Lung (tissue), 12 donors: ENCODE results near the gene HERPUD1. TPM values are rescaled to one million over a fixed set of nuclear protein-coding genes. Genes with fewer than 3 reads are reported as not detected.
"Not testable (repeated sequence)": the region's sequence is repeated elsewhere in the genome, so short reads cannot be mapped to it uniquely, and the experiment has no call there.

Experiments used
- ATAC-seq: fragments of 200-7000 bp; cut with Tn5 transposase; one replicate; pipeline ENCODE4 v1.9.1; 2020; ENCODE audit warnings: moderate number of reproducible peaks; ENCODE audit not compliant: insufficient read depth, low FRiP score
- DNase-seq, 3 donors: peaks; one replicate each; pipeline ENCODE4 v3.0.0-alpha.2; 2013 to 2017
- H3K27ac ChIP-seq, 2 donors: one replicate each; pipeline ENCODE4 v1.5.1; 2013; ENCODE audit warnings: mild to moderate bottlenecking in 2 of 2, moderate library complexity in 2 of 2, control low read depth in 1 of 2, inconsistent platforms in 1 of 2, low read depth in 1 of 2, low read length in 1 of 2
- H3K27me3 ChIP-seq, 3 donors: one replicate each; pipeline ENCODE4 v1.5.1; 2013; ENCODE audit warnings: low read length in 2 of 3; ENCODE audit not compliant: control insufficient read depth in 3 of 3, insufficient read depth in 3 of 3
- H3K36me3 ChIP-seq, 4 donors: one replicate each; pipeline ENCODE4 v1.5.1; 2013; ENCODE audit warnings: low read length in 4 of 4, mild to moderate bottlenecking in 1 of 4, moderate library complexity in 1 of 4; ENCODE audit not compliant: control insufficient read depth in 4 of 4, insufficient read depth in 4 of 4
- H3K4me1 ChIP-seq, 5 donors: one replicate each; pipeline ENCODE4 v1.5.1; 2013; ENCODE audit warnings: low read length in 5 of 5, mild to moderate bottlenecking in 2 of 5, moderate library complexity in 1 of 5; ENCODE audit not compliant: control insufficient read depth in 5 of 5, insufficient read depth in 5 of 5
- H3K4me3 ChIP-seq: one replicate; pipeline ENCODE4 v1.5.1; 2013; ENCODE audit warnings: mild to moderate bottlenecking, control low read depth, moderate library complexity
- H3K9ac ChIP-seq, 2 donors: one replicate each; pipeline ENCODE4 v1.5.1; 2013; ENCODE audit warnings: low read length in 2 of 2, control low read depth in 1 of 2; ENCODE audit not compliant: insufficient read depth in 1 of 2
- H3K9me3 ChIP-seq, 4 donors: one replicate each; pipeline ENCODE4 v1.5.1; 2013; ENCODE audit warnings: low read length in 3 of 4, mild to moderate bottlenecking in 1 of 4, moderate library complexity in 1 of 4; ENCODE audit not compliant: control insufficient read depth in 4 of 4, insufficient read depth in 3 of 4
- WGBS, 2 donors: extraction: QIAGEN DNeasy Blood & Tissue Kit; methylation state at CpG; one replicate each; pipeline ENCODE4 v1.1.7; 2013; 5-methylcytosine and 5-hydroxymethylcytosine counted together
- polyA plus RNA-seq, 2 donors: library from polyadenylated mRNA; stranded (reverse); fragments of 200-250 nt; gene quantifications; one replicate each; pipeline ENCODE4 v1.2.1, GENCODE V29; 2013
- total RNA-seq, 2 donors: library from RNA; depleted of rRNA in 1 of 2; stranded (reverse); fragments of >200 nt in 1 of 2; gene quantifications; one replicate each; pipeline ENCODE4 v1.2.1, GENCODE V29; 2014 to 2021
- TF ChIP-seq, protein P1 (sequence below): IDR thresholded peaks from 2 replicates; pipeline ENCODE4 v1.5.1; 2012; ENCODE audit warnings: mild to moderate bottlenecking; ENCODE audit errors: control extremely low read depth, extremely low read depth
- donor health status: control.
- donor health status: control.
- donor health status: Bipolar disorder and iron deficiency.
- donor health status: healthy.
- donor health status: DM: yes; HTN: yes; CAD: no.

Gene HERPUD1
- total and polyA plus RNA-seq, 4 donors, result 70.5 to 219 (median 144) TPM

DNA sequence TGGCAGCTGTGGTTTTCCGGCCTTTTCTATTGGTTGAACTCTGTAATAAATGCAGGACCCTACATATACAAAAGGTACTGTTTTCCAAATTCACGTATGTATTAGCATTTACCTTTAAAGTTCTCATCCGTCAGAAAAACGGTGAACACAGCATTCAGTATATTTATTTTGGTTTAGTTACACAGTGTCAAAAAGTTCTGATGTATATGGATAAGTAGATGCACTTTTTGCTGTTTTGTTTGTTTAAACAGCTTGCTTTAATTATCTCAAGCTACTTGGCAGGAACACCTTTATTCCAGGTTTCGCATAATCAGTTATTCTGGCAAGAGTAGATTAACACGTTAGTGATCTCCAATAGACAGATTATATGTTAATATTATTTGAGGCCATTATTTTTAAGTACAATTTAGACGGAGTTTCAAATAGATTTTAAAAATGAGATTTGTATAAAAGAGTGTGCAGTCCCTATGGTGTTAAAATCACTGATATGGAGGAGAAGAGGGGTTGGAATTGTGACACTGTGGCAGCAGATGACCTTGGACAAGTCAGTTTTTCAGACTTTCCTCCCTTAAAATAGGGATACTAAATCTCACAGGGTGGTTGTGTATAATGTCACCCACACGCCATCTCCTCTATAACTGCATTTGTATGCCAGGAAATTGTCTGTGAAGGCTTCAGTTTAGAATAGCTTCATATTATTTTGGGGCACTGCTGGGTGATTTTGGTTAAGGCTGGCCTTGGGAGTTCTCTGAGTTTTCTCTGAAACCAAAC, 2.1 kb downstream of the HERPUD1 start:
- Histone ChIP-seq H3K27me3 (no peaks in the 10 kb centered on the region), H3K27ac (peak overlapping the region in 1 of 2 donors; percentile 99), H3K4me1 (peaks cover 0 to 28% (median 12%) of the 10 kb centered on the region in 5 donors), H3K9me3 (no peaks in the 10 kb centered on the region), H3K9ac (peak overlapping the region in 1 of 2 donors; percentile 62), H3K4me3 (peak overlapping the region; percentile 50), H3K36me3 (peaks cover 15 to 37% (median 22%) of the 10 kb centered on the region in 4 donors)
- ATAC-seq (no peak), DNase-seq (no peak)
- WGBS, 2 donors, result 28 to 56% methylated on average over 8 of the region's 8 CpGs
- TF ChIP-seq, protein P1, sequence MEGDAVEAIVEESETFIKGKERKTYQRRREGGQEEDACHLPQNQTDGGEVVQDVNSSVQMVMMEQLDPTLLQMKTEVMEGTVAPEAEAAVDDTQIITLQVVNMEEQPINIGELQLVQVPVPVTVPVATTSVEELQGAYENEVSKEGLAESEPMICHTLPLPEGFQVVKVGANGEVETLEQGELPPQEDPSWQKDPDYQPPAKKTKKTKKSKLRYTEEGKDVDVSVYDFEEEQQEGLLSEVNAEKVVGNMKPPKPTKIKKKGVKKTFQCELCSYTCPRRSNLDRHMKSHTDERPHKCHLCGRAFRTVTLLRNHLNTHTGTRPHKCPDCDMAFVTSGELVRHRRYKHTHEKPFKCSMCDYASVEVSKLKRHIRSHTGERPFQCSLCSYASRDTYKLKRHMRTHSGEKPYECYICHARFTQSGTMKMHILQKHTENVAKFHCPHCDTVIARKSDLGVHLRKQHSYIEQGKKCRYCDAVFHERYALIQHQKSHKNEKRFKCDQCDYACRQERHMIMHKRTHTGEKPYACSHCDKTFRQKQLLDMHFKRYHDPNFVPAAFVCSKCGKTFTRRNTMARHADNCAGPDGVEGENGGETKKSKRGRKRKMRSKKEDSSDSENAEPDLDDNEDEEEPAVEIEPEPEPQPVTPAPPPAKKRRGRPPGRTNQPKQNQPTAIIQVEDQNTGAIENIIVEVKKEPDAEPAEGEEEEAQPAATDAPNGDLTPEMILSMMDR, result no peak

DNA sequence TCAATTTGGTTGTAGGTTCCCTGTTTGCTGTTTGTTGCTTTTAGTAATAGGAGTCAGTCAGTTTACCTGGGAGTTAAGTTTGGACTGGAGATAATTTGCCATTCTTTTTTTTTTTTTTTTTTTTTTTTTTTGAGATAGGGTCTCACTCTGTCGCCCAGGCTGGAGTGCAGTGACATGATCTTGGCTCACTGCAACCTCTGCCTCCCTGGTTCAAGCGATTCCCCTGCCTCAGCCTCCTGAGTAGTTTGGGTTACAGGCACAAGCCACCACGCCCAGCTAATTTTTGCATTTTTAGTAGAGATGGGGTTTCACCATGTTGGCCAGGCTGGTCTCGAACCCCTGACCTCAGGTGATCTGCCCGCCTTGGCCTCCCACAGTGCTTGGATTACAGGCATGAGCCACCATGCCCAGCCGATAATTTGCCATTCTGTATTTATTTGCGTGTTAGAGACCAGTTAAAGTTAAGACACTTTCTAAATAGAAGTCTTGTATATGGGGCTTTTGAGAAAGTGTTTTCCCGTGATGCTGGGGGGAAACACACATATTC, 2.7 kb downstream of the HERPUD1 start:
- not testable (repeated sequence) for ATAC-seq, H3K9me3 ChIP-seq, H3K27ac ChIP-seq, DNase-seq, H3K27me3 ChIP-seq
- peaks cover 0 to 28% (median 16%) of the 10 kb centered on the region in 5 donors for H3K4me1 ChIP-seq
- peak overlapping the region in 1 of 2 donors; percentile 4 for H3K9ac ChIP-seq
- 37 to 71% methylated on average over 8 of the region's 8 CpGs for WGBS, 2 donors
- H3K36me3 ChIP-seq, result peaks cover 19 to 43% (median 28%) of the 10 kb centered on the region in 4 donors
- peak overlapping the region; percentile 31 for H3K4me3 ChIP-seq

DNA sequence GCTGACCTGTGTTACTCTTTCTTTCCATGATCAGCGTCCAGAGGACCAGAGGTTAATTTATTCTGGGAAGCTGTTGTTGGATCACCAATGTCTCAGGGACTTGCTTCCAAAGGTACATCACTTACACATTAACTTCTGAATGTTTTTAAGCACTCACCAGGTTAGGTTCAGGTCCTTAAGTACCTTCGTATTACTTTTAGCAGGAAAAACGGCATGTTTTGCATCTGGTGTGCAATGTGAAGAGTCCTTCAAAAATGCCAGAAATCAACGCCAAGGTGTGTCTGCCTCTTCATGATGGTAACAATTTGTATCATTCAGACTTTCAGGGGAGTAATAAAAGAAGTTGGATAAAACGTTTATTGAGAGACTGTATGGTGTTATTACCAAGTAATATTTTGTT, 3.3 kb downstream of the HERPUD1 start:
- 31 to 67% methylated on average over 5 of the region's 5 CpGs for WGBS, 2 donors
- TF ChIP-seq, protein P1, result no peak
- H3K4me3 ChIP-seq, result no peak overlapping the region
- no peak for DNase-seq
- H3K4me1 ChIP-seq, result peaks cover 0 to 31% (median 16%) of the 10 kb centered on the region in 5 donors
- no peak for ATAC-seq
- H3K9ac ChIP-seq, result peak overlapping the region in 1 of 2 donors; percentile 4
- no peaks in the 10 kb centered on the region for H3K27me3 ChIP-seq
- no peak overlapping the region for H3K27ac ChIP-seq
- peaks cover 24 to 48% (median 33%) of the 10 kb centered on the region in 4 donors for H3K36me3 ChIP-seq
- no peaks in the 10 kb centered on the region for H3K9me3 ChIP-seq

DNA sequence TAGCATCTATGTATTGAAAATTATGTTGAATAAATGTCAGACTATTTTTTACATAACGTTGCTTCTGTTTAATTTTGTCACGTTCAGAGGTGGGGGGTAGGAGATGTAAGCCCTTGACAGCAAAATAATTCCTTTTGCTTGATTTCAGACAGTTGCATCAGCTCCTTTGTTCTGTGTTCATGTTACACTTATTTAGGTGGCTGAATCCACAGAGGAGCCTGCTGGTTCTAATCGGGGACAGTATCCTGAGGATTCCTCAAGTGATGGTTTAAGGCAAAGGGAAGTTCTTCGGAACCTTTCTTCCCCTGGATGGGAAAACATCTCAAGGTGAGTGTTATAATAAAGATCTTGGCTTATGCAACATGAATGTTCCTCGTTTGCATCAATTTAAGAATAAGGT, 4.5 kb downstream of the HERPUD1 start:
- Histone ChIP-seq H3K27me3 (no peaks in the 10 kb centered on the region), H3K4me1 (peaks cover 0 to 21% (median 9%) of the 10 kb centered on the region in 5 donors), H3K4me3 (no peak overlapping the region), H3K36me3 (peaks cover 32 to 60% (median 43%) of the 10 kb centered on the region in 4 donors), H3K9ac (no peak overlapping the region), H3K27ac (no peak overlapping the region), H3K9me3 (no peaks in the 10 kb centered on the region)
- WGBS, 2 donors, result 60 to 71% methylated on average over 5 of the region's 5 CpGs
- no peak for DNase-seq
- no peak for ATAC-seq
- TF ChIP-seq, protein P1, result no peak
